ENCODE data around the gene SERINC5. TPM values are rescaled to one million over a fixed set of nuclear protein-coding genes. Genes with fewer than 3 reads are reported as not detected.

Gene SERINC5
- total RNA-seq, 1 experiment from 2014 or later, result 5.7 TPM

GRCh38 chr5:80193401-80193800 is 62.4 kb downstream of the SERINC5 start:
- POLR2A ChIA-PET (ENCODE audit: unreplicated experiment), result no interaction called here
- CTCF ChIA-PET, result no interaction called here
- no peak overlapping the region for H3K4me2 ChIP-seq (ENCODE audit: low read length)
- no peaks in the 10 kb centered on the region for H3K4me1 ChIP-seq (ENCODE audit: insufficient read depth, low read length)
- no peaks in the 10 kb centered on the region for H3F3A ChIP-seq (ENCODE audit: low read length, unreplicated experiment)
- intact Hi-C loops (cut with micrococcal nuclease), result no loop called here
- DNase-seq (no peak), ATAC-seq (no peak)
- H4K20me1 ChIP-seq (ENCODE audit: low read length), result no peaks in the 10 kb centered on the region
- H3K27ac ChIP-seq (ENCODE audit: low read length), result no peak overlapping the region
- H3K36me3 ChIP-seq (ENCODE audit: low read depth, low read length), result no peaks in the 10 kb centered on the region
- H3K4me3 ChIP-seq (ENCODE audit: low read length), result no peak overlapping the region
- no peak overlapping the region for H2AFZ ChIP-seq (ENCODE audit: low read length)
- TF ChIP-seq EZH2 (IDR thresholded peaks at IDR 0.05; ENCODE audit: low read length, unreplicated experiment) (no peak), CTCF (conservative IDR thresholded peaks at IDR 0.05; ENCODE audit: low read depth, low read length) (no peak), EZH2phosphoT487 (IDR thresholded peaks at IDR 0.05; ENCODE audit: borderline replicate concordance, low read length) (no peak)
- H3K79me2 ChIP-seq (ENCODE audit: low read length), result no peaks in the 10 kb centered on the region
- no peak overlapping the region for H3K9ac ChIP-seq (ENCODE audit: low read length)
- no TSS peak for BruUV-seq (replicated peaks)
- no peaks in the 10 kb centered on the region for H3K9me3 ChIP-seq (ENCODE audit: low read length)
- no peaks in the 10 kb centered on the region for H3K27me3 ChIP-seq (ENCODE audit: low read length)
- H3K9me2 ChIP-seq (replicated peaks; ENCODE audit: low read length), result no peaks in the 10 kb centered on the region

- TF ChIP-seq EZH2 (IDR thresholded peaks at IDR 0.05; ENCODE audit: low read length, unreplicated experiment) (no peak), EZH2phosphoT487 (IDR thresholded peaks at IDR 0.05; ENCODE audit: borderline replicate concordance, low read length) (no peak), CTCF (conservative IDR thresholded peaks at IDR 0.05; ENCODE audit: low read depth, low read length) (no peak)
These were observed 63.2 kb downstream of the SERINC5 start for GRCh38 chr5:80192507-80193241.

GRCh38 chr5:80191991-80192398 is 63.9 kb downstream of the SERINC5 start:
- Histone ChIP-seq H3K4me1 (ENCODE audit: insufficient read depth, low read length) (peaks cover 5% of the 10 kb centered on the region), H3K27ac (ENCODE audit: low read length) (no peak overlapping the region), H4K20me1 (ENCODE audit: low read length) (no peaks in the 10 kb centered on the region), H2AFZ (ENCODE audit: low read length) (no peak overlapping the region), H3K36me3 (ENCODE audit: low read depth, low read length) (no peaks in the 10 kb centered on the region), H3K4me2 (ENCODE audit: low read length) (no peak overlapping the region), H3K9me2 (replicated peaks; ENCODE audit: low read length) (no peaks in the 10 kb centered on the region), H3K27me3 (ENCODE audit: low read length) (no peaks in the 10 kb centered on the region), H3K9me3 (ENCODE audit: low read length) (no peaks in the 10 kb centered on the region), H3K9ac (ENCODE audit: low read length) (no peak overlapping the region), H3F3A (ENCODE audit: low read length, unreplicated experiment) (no peaks in the 10 kb centered on the region), H3K4me3 (ENCODE audit: low read length) (no peak overlapping the region), H3K79me2 (ENCODE audit: low read length) (no peaks in the 10 kb centered on the region)
- DNase-seq (no peak), ATAC-seq (no peak)
- no TSS peak for BruUV-seq (replicated peaks)
- TF ChIP-seq CTCF (conservative IDR thresholded peaks at IDR 0.05; ENCODE audit: low read depth, low read length) (no peak), EZH2 (IDR thresholded peaks at IDR 0.05; ENCODE audit: low read length, unreplicated experiment) (no peak), EZH2phosphoT487 (IDR thresholded peaks at IDR 0.05; ENCODE audit: borderline replicate concordance, low read length) (no peak)
- intact Hi-C loops (cut with micrococcal nuclease), result no loop called here
- POLR2A ChIA-PET (ENCODE audit: unreplicated experiment), result no interaction called here
- CTCF ChIA-PET, result no interaction called here

More at GRCh38 chr5:80192507-80193241, 63.2 kb downstream of the SERINC5 start:
- no peak overlapping the region for H3K27ac ChIP-seq (ENCODE audit: low read length)
- ATAC-seq (no peak), DNase-seq (no peak)
- no peak overlapping the region for H3K4me2 ChIP-seq (ENCODE audit: low read length)
- no TSS peak for BruUV-seq (replicated peaks)
- H3K27me3 ChIP-seq (ENCODE audit: low read length), result no peaks in the 10 kb centered on the region
- H3K36me3 ChIP-seq (ENCODE audit: low read depth, low read length), result no peaks in the 10 kb centered on the region
- H3K9me2 ChIP-seq (replicated peaks; ENCODE audit: low read length), result no peaks in the 10 kb centered on the region
- no peaks in the 10 kb centered on the region for H3F3A ChIP-seq (ENCODE audit: low read length, unreplicated experiment)
- H3K4me1 ChIP-seq (ENCODE audit: insufficient read depth, low read length), result no peaks in the 10 kb centered on the region
- H3K79me2 ChIP-seq (ENCODE audit: low read length), result no peaks in the 10 kb centered on the region
- no peak overlapping the region for H2AFZ ChIP-seq (ENCODE audit: low read length)
- CTCF ChIA-PET, result no interaction called here
- H3K4me3 ChIP-seq (ENCODE audit: low read length), result no peak overlapping the region
- no peaks in the 10 kb centered on the region for H4K20me1 ChIP-seq (ENCODE audit: low read length)
- POLR2A ChIA-PET (ENCODE audit: unreplicated experiment), result no interaction called here
- no peaks in the 10 kb centered on the region for H3K9me3 ChIP-seq (ENCODE audit: low read length)
- H3K9ac ChIP-seq (ENCODE audit: low read length), result no peak overlapping the region
- intact Hi-C loops (cut with micrococcal nuclease), result no loop called here
